H9 (cell line): ENCODE measurements around the gene EMC8. TPM values are rescaled to one million over a fixed set of nuclear protein-coding genes. Genes with fewer than 3 reads are reported as not detected.

ENCODE experiments used
- DNase-seq: peaks from one replicate; pipeline ENCODE4 v3.0.0-alpha.2; 2017
- H2AFZ ChIP-seq: one replicate; pipeline ENCODE4 v1.6.1; 2013; ENCODE audit warnings: mild to moderate bottlenecking, low read length, control low read depth, moderate library complexity
- H2AK5ac ChIP-seq: 2 replicates; pipeline ENCODE4 v1.6.1; 2013; ENCODE audit warnings: low read length, control low read depth, mixed read lengths; ENCODE audit not compliant: insufficient read length
- H2BK120ac ChIP-seq: one replicate; pipeline ENCODE4 v1.6.1; 2013; ENCODE audit warnings: low read depth, mild to moderate bottlenecking, low read length, control low read depth, inconsistent platforms; ENCODE audit not compliant: poor library complexity, severe bottlenecking
- H2BK12ac ChIP-seq: 2 replicates; pipeline ENCODE4 v1.6.1; 2013; ENCODE audit warnings: low read length, control low read depth, mixed read lengths, low read depth; ENCODE audit not compliant: insufficient read length
- H2BK15ac ChIP-seq: 2 replicates; pipeline ENCODE4 v1.6.1; 2013; ENCODE audit warnings: low read depth, low read length, control low read depth
- H2BK20ac ChIP-seq: one replicate; pipeline ENCODE4 v1.6.1; 2013; ENCODE audit warnings: low read depth, mild to moderate bottlenecking, low read length, control low read depth, inconsistent platforms; ENCODE audit not compliant: poor library complexity, severe bottlenecking
- H2BK5ac ChIP-seq: 2 replicates; pipeline ENCODE4 v1.6.1; 2013; ENCODE audit warnings: low read length, control low read depth, mixed read lengths; ENCODE audit not compliant: insufficient read length
- H3K14ac ChIP-seq: 2 replicates; pipeline ENCODE4 v1.6.1; 2013; ENCODE audit warnings: low read length, control low read depth; ENCODE audit not compliant: insufficient read depth
- H3K18ac ChIP-seq: 2 replicates; pipeline ENCODE4 v1.6.1; 2013; ENCODE audit warnings: low read depth, mild to moderate bottlenecking, mixed read lengths, low read length, control low read depth; ENCODE audit not compliant: insufficient read length
- H3K23ac ChIP-seq: 2 replicates; pipeline ENCODE4 v1.6.1; 2013; ENCODE audit warnings: low read length, control low read depth, mixed read lengths, low read depth; ENCODE audit not compliant: insufficient read length
- H3K23me2 ChIP-seq: 2 replicates; pipeline ENCODE4 v1.6.1; 2013; ENCODE audit warnings: low read depth, mild to moderate bottlenecking, mixed read lengths, low read length, control low read depth; ENCODE audit not compliant: insufficient read length, poor library complexity, severe bottlenecking
- H3K27ac ChIP-seq: 2 replicates; pipeline ENCODE4 v1.5.1; 2013; ENCODE audit warnings: low read length, control low read depth, mixed read lengths, low read depth; ENCODE audit not compliant: insufficient read length
- H3K27me3 ChIP-seq: 2 replicates; pipeline ENCODE4 v1.6.1; 2013; ENCODE audit warnings: low read length, control low read depth, inconsistent platforms; ENCODE audit not compliant: insufficient read depth
- H3K4ac ChIP-seq: 2 replicates; pipeline ENCODE4 v1.6.1; 2013; ENCODE audit warnings: low read depth, mild to moderate bottlenecking, control low read depth, inconsistent platforms, low read length, moderate library complexity
- H3K4me1 ChIP-seq: 2 replicates; pipeline ENCODE4 v1.6.1; 2013; ENCODE audit warnings: low read length, control low read depth, inconsistent platforms; ENCODE audit not compliant: insufficient read depth
- H3K4me2 ChIP-seq: 2 replicates; pipeline ENCODE4 v1.6.1; 2013; ENCODE audit warnings: low read length, control low read depth, mixed read lengths; ENCODE audit not compliant: insufficient read length, insufficient read depth
- H3K56ac ChIP-seq: 2 replicates; pipeline ENCODE4 v1.6.1; 2013; ENCODE audit warnings: low read depth, mild to moderate bottlenecking, mixed read lengths, low read length, control low read depth; ENCODE audit not compliant: insufficient read length
- H3K79me1 ChIP-seq: 2 replicates; pipeline ENCODE4 v1.6.1; 2013; ENCODE audit warnings: low read depth, mild to moderate bottlenecking, moderate library complexity, low read length, control low read depth, inconsistent platforms; ENCODE audit not compliant: insufficient read depth, poor library complexity, severe bottlenecking
- H3K79me2 ChIP-seq: 2 replicates; pipeline ENCODE4 v1.6.1; 2013; ENCODE audit warnings: low read length, control low read depth, inconsistent platforms; ENCODE audit not compliant: insufficient read depth
- H3K9ac ChIP-seq: 2 replicates; pipeline ENCODE4 v1.6.1; 2013; ENCODE audit warnings: low read length, control low read depth, mixed read lengths; ENCODE audit not compliant: insufficient read length; ENCODE audit errors: extremely low read depth
- H3K9me3 ChIP-seq: one replicate; pipeline ENCODE4 v1.6.1; 2013; ENCODE audit warnings: low read depth, low read length, inconsistent platforms; ENCODE audit not compliant: control insufficient read depth
- H3T11ph ChIP-seq: one replicate; pipeline ENCODE4 v1.6.1; 2013; ENCODE audit warnings: mild to moderate bottlenecking, low read length, control low read depth, inconsistent platforms
- H4K20me1 ChIP-seq: one replicate; pipeline ENCODE4 v1.6.1; 2013; ENCODE audit not compliant: control insufficient read depth, insufficient read length, insufficient read depth
- H4K5ac ChIP-seq: 2 replicates; pipeline ENCODE4 v1.6.1; 2013; ENCODE audit warnings: low read depth, mild to moderate bottlenecking, mixed read lengths, low read length, control low read depth; ENCODE audit not compliant: insufficient read length
- H4K8ac ChIP-seq: replicated peaks from 2 replicates; pipeline ENCODE4 v1.6.1; 2013; ENCODE audit warnings: low read length, control low read depth, mixed read lengths, low read depth; ENCODE audit not compliant: insufficient read length
- H4K91ac ChIP-seq: 2 replicates; pipeline ENCODE4 v1.6.1; 2013; ENCODE audit warnings: low read depth, mild to moderate bottlenecking, moderate library complexity, mixed read lengths, low read length, control low read depth; ENCODE audit not compliant: insufficient read length
- H3K27ac Mint-ChIP-seq, 3 experiments: 2 replicates in 2 of 3; 3 replicates in 1 of 3; pipeline ENCODE4 v1.8.0; 2020 to 2021; ENCODE audit warnings: mixed read lengths in 3 of 3, mild to moderate bottlenecking in 1 of 3, moderate library complexity in 1 of 3
- H3K27me3 Mint-ChIP-seq: 2 replicates; pipeline ENCODE4 v1.8.0; 2021; ENCODE audit warnings: low read depth, mild to moderate bottlenecking, moderate library complexity, mixed read lengths
- H3K36me3 Mint-ChIP-seq, 3 experiments: 2 replicates in 2 of 3; 3 replicates in 1 of 3; pipeline ENCODE4 v1.8.0; 2020 to 2021; ENCODE audit warnings: low read depth in 3 of 3, mixed read lengths in 3 of 3; ENCODE audit not compliant: insufficient read depth in 1 of 3
- H3K4me1 Mint-ChIP-seq, 2 experiments: 2 replicates each; pipeline ENCODE4 v1.8.0; 2020; ENCODE audit warnings: mixed read lengths in 2 of 2
- H3K4me3 Mint-ChIP-seq, 2 experiments: 2 replicates in 1 of 2; 3 replicates in 1 of 2; pipeline ENCODE4 v1.8.0; 2020 to 2021; ENCODE audit warnings: mild to moderate bottlenecking in 2 of 2, mixed read lengths in 2 of 2, moderate library complexity in 1 of 2
- H3K9me3 Mint-ChIP-seq, 2 experiments: 2 replicates in 1 of 2; 3 replicates in 1 of 2; pipeline ENCODE4 v1.8.0; 2020; ENCODE audit warnings: mild to moderate bottlenecking in 2 of 2, mixed read lengths in 2 of 2, moderate library complexity in 1 of 2
- WGBS: extraction: QIAGEN DNeasy Blood & Tissue Kit; methylation state at CpG from one replicate; pipeline ENCODE4 v1.1.7; 2013; ENCODE audit warnings: missing lambda C conversion rate, low lambda C conversion rate, mixed read lengths; ENCODE audit not compliant: insufficient read length; ENCODE audit errors: extremely low coverage; 5-methylcytosine and 5-hydroxymethylcytosine counted together
- total RNA-seq: library from RNA; stranded (reverse); gene quantifications from 2 replicates; pipeline ENCODE4 v1.2.1, GENCODE V29; 2021
- TF ChIP-seq, protein P1 (sequence below): fragments of 200-600 bp; sonication (generic); conservative IDR thresholded peaks from 3 replicates; pipeline ENCODE4 v1.8.0; 2021; ENCODE audit warnings: antibody characterized with exemption, mild to moderate bottlenecking

The EMC8 gene
- total RNA-seq, 1 experiment from 2014 or later: 52.3 TPM

DNA sequence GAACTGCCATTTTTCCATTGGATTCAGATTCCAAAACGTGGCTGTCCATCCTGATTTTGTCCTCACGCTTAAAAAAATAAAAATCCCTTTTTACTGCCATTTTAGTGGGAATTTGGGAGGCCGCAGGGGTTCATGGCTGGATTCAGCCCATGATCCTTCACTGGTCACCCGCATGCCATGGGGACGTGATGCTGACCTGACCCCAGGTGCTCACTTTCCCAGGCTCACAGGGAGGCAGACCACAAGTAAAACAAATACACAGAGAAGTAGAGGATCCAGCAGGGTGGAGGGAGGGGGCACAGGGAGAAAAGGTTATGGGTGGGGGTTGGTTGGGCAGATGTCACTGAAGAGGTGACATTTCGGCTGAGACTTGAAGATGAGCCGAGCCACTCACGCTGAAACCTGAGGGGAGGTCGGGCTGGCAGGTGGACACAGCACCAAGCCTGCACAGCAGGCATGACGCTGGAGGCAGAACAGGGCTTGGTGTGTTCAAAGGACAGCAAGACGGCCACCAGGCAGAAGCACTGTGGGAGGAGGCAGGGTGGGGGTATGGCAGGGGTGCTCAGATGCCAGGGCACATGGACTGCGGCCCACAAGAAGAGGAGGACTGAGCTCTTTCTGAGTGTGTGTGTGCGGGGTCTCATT lies 10.9 kb upstream of the EMC8 start:
- Mint-ChIP-seq H3K9me3 (no peaks in the 10 kb centered on the region; a peak in 1 of 5 replicates), H3K27ac (peak overlapping the region in 1 of 3 experiments; percentile 75; a peak in 2 of 7 replicates), H3K36me3 (peaks cover 18 to 30% (median 23%) of the 10 kb centered on the region in 3 experiments), H3K4me1 (peaks cover 5 to 10% of the 10 kb centered on the region in 2 experiments), H3K4me3 (no peak overlapping the region), H3K27me3 (peaks cover 15% of the 10 kb centered on the region)
- Histone ChIP-seq H2AK5ac (no peak overlapping the region), H3K79me2 (no peaks in the 10 kb centered on the region; the same call in 1 of the 2 replicates), H3K4me2 (no peak overlapping the region), H3K27ac (no peak overlapping the region), H4K8ac (no peak overlapping the region), H2BK120ac (no peak overlapping the region), H2AFZ (no peak overlapping the region), H4K20me1 (no peaks in the 10 kb centered on the region), H3K4me1 (no peaks in the 10 kb centered on the region), H3K9ac (no peak overlapping the region), H3T11ph (no peak overlapping the region), H3K14ac (no peak overlapping the region), H2BK12ac (no peak overlapping the region), H4K91ac (no peak overlapping the region), H3K9me3 (no peaks in the 10 kb centered on the region), H4K5ac (no peak overlapping the region), H3K23me2 (no peaks in the 10 kb centered on the region), H2BK5ac (no peak overlapping the region), H3K18ac (no peak overlapping the region), H3K79me1 (no peaks in the 10 kb centered on the region), H3K56ac (no peak overlapping the region), H2BK15ac (no peak overlapping the region), H3K27me3 (no peaks in the 10 kb centered on the region; the same call in 1 of the 2 replicates), H2BK20ac (no peak overlapping the region), H3K4ac (no peak overlapping the region), H3K23ac (no peak overlapping the region)
- no CpG with 5 or more reads among the region's 13 CpGs for WGBS
- no peak for DNase-seq
- TF ChIP-seq, protein P1, sequence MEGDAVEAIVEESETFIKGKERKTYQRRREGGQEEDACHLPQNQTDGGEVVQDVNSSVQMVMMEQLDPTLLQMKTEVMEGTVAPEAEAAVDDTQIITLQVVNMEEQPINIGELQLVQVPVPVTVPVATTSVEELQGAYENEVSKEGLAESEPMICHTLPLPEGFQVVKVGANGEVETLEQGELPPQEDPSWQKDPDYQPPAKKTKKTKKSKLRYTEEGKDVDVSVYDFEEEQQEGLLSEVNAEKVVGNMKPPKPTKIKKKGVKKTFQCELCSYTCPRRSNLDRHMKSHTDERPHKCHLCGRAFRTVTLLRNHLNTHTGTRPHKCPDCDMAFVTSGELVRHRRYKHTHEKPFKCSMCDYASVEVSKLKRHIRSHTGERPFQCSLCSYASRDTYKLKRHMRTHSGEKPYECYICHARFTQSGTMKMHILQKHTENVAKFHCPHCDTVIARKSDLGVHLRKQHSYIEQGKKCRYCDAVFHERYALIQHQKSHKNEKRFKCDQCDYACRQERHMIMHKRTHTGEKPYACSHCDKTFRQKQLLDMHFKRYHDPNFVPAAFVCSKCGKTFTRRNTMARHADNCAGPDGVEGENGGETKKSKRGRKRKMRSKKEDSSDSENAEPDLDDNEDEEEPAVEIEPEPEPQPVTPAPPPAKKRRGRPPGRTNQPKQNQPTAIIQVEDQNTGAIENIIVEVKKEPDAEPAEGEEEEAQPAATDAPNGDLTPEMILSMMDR: no peak
